SK-N-MC (cell line): ENCODE results near the gene ATP1A1.

Experiments used
- EZH2 ChIP-seq: fragments of 200-600 bp; sonication (generic); IDR thresholded peaks from one replicate; pipeline ENCODE4 v1.6.1; 2017; ENCODE audit warnings: antibody characterized with exemption
- FOXP2 ChIP-seq: optimal IDR thresholded peaks from 2 replicates; pipeline ENCODE3; 2011; ENCODE audit warnings: mild to moderate bottlenecking, moderate library complexity; ENCODE audit not compliant: insufficient read depth; ENCODE audit errors: extremely low read length, control extremely low read depth

- no peak for TF ChIP-seq EZH2
- TF ChIP-seq FOXP2 = no peak
Observed at GRCh38 chr1:116325104-116325503, 47.9 kb upstream of the ATP1A1 start.
